Measurements from ENCODE around the gene PAPSS1.
A peak's percentile ranks its signal among the peaks of the same experiment; 100 is the strongest.
"Not testable (repeated sequence)": the region's sequence is repeated elsewhere in the genome, so short reads cannot be mapped to it uniquely, and the experiment has no call there.

PAPSS1 gene

DNA sequence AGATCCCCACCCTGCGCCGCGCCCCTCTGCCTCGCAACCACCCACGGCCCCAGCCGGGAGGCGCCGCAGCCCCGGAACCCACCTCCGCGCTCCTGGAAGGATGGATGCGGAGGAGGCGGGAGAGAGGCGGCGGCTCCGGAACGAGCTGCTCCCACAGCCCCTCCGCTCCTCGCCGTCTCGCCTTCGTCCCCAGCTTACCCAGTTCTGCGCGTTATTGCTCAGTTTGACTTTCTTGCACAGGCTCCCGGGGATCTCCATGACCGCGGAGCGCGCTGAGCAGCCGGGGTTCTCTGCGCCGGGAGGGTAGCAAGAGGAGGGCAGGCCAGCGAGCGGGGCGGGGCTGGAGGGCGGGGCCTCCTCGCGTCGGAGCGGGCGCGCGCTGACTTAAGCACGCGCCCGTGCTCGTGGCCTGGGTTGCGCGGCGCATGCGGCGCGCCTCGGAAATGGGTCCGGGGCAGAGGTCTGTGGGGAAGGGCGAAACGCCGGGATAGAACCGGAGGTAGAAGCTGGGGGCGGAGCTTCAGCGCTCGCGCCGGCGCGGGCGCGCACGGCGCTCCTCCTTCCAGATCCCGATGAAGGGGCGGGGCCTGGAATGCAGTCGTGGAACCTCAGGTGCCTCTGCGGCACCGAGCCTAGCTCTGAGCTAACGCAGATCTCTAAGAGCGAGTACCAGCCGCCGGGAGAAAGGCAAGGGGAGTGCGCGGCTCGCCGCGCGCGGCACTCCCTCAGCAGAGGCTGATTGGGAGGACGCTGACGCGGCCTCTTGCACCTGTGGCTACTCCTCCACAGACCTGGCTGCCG is at the start of gene PAPSS1:
PAPSS1 (minus strand) TSS at position 313 of the 801 bp plus-strand sequence; CDS start at position 258, 55 bp downstream.
- DNase-seq (ENCODE audit: low read depth), result peak; percentile 90

DNA sequence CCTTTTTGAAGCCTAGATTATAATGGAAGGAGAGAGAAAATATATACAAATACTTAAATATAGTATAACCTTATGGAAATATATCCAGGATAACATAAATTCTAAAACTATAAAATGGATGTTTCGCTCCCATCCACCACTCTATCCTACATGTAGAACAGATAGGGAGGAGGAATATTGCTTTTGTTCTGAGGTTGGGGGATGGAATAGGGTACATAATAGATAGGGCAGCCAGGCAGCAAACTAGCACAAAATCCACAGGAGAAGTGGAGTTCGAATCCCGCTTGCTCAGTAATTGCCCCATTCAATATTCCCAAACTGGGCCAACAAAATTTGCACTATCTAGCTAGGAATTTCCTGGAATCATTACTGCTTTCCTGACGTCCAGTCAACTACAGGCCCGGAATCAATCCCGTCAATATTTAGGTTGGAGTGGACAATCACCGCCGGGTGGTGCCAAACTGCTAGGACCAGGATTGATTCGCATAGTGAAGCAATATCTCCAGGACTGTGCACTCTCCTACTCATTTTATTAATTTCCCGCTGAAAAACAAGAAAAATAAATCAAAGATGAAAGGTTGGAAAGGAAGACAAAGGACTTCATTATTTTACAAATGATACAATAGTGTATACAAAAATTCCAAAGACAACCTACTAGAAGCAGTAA is 40.4 kb upstream of the PAPSS1 start:
- no peak for DNase-seq (ENCODE audit: low read depth)

DNA sequence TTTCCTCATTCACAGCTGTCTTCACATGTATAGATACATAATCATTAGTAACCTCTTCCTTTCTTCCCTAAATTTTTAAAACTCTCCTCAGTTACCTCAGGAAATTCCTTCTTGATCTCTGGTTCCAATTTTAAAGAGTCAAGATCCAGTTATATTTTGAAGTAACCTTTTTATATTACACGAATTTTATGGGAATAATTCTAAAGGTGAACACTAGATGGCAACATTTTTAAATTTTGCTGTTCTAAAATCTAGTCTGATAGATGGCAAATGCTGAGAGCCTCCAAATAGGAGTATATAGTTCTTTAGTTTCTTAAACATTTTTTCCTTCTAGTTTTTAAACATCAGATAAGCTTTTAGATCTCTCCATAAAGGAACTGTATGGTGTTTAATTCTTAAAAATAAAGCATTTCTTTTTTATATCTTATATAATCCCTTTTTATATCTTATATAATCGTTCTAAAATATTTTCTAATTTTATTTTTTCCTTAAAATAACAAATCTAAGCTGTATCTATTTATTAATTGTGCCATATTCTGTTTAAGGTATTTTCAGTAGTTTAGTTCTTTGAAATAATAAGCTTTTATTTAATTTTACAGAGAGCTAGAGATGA is 37.9 kb upstream of the PAPSS1 start:
- DNase-seq (ENCODE audit: low read depth), result no peak

DNA sequence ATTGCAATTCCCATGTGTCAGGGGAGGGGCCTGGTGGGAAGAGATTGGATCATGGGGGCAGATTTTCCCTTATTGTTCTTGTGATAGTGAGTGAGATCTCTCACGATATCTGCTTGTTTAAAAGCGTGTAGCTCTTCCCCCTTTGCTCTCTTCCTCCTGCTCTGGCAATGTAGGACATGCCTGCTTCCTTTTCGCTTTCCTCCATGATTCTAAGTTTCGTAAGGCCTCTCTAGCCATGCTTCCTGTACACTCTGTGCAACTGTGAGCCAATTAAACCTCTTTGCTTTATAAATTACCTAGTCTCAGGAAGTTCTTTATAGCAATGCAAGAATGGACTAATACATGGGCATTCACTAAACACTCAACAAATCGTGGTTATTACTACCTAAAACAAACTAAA is 37.2 kb upstream of the PAPSS1 start:
- no peak for DNase-seq (ENCODE audit: low read depth)

DNA sequence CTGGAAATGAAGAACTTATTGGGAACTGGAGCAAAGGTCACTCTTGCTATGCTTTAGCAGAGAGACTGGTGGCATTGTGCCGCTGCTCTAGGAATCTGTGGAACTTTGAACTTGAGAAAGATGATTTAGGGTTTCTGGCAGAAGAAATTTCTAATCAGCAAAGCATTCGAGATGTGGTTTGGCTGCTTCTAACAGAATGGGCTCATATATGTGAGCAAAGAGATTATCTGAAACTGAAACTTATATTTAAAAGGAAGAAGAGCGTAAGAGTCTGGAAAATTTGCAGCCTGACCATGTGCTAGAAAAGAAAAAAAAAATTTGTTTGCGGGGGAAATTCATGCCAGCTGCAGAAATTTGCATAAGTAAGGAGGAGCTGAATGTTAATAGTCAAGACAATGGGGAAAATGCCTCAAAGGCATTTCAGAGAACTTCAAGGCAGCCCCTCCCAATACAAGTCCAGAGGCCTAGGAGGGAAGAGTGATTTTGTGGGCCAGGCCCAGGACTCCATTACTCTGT is 35.9 kb upstream of the PAPSS1 start:
- no peak for DNase-seq (ENCODE audit: low read depth)

DNA sequence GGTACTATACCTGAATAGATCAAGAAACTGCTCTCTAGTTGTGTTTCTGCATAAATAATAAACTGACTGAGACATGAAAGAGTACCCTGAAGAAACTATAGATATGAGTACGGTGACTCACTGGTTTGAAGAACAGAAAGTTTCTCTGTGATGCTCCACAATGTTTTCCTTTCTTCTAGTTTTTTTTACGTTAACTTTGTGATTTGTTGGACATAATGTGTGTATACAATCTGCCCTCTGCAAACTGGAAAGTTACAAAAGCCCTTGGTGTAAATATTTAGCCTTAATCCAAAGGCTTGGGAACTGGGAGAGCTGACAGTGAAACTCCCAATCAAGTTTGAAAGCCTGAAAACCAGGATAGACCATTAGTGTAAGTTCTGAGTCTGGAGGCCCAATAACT is 31.6 kb upstream of the PAPSS1 start:
- DNase-seq (ENCODE audit: low read depth), result no peak

DNA sequence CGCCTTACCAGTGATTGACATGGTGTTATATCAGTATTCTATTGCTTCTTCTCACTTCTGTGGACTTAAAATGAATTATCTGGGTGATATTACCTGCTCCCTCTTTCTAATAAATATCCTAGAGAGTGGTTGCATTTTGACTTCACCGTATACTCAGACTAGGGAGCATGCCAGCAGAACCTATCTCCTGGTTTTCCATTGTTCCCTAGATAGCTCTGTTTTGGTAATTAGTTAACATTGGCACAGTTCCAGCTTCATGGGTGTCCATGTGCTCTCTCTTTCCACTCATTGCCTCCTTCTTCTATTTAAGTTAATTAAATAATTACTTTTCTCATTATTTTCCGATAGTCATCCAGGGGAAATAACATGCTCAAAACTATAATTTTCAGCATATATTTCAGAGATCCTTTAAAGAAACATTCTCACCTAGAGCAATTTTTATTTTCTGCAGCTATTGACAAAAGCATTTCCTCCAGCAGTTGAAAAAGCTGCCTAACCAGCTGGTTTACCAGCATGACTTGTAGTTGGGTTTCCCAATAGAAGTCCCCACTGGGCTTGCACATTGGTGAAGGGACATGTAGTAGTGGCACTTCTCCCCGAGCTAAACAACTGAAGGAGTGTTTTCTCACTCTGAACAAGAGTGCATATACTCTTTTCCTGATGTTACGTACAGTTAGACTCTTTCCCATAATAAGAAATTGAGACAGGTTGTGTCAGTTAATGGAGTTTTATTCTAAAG is 27.9 kb upstream of the PAPSS1 start:
- DNase-seq (ENCODE audit: low read depth), result no peak

DNA sequence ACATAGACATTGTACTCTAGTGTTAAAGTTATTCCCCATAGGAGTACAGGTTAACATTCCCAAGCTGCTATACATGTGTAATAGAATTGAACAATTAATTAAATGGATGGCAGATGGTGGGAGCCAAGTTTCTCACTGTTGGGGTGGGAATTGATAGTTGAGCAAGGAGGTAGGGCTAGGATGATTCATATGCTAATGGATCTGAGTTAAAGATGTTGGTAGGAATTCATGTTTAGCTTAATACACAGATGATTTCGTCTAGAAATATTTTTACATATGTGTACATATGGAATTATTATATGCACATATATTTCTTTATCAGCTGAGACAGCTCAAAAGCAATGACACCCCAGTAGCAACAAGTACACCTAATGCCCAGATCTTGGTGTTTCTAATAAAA is 26.1 kb upstream of the PAPSS1 start:
- DNase-seq (ENCODE audit: low read depth), result no peak

DNA sequence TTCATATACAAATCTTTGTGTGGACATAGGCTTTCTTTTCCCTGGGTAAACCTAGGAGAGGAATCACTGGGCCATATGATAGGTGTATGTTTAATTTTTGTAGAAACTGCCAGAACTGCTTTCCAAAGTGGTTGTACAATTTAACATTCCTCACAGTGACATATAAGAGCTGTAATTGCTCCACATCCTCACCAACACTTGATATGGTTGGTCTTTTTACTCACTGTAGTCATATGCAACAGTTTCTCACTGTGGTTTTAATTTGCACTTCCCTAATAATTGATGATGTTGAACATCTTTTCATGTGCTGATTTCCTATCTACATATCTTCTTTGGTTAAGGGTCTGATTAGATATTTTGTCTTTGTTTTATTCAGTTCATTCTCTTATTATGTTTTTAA is 24.5 kb upstream of the PAPSS1 start:
- DNase-seq (ENCODE audit: low read depth), result no peak

DNA sequence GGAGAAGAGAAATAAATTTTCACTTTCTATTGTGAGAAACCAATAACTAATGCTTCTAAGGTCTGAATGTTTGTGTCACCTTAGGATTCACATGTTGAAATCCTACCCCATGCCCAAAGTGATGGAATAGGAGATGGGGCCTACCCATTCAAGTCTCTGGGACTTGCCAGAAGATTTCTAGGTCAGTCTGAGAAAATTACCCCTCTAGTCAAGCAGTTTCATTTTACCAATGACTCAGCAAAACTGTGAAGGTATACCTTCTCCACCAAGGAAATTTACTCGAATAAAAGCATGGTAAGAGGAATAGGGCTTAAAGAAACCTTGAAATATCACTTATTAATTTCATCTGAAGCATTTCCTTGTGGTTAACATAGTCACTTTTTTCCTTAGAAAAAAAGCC is 23.5 kb upstream of the PAPSS1 start:
- no peak for DNase-seq (ENCODE audit: low read depth)

DNA sequence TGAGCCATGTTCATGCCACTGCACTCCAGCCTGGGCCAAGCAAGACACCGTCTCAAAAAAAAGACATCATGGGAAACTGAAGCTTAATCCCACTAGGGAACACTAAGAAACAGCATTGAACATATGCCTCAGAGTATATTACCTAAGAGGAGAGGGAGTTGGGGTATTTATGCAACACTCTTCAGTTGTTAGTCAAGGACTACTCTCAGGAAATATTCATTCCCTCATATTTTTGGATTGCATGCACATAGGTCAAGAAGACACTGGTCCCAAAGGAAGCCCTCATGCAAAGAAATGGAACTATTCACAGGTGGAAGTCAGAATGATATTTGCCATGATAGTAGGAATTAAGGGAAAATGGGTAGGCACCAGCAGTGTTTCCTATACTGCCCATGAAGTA is 22.8 kb upstream of the PAPSS1 start:
- no peak for DNase-seq (ENCODE audit: low read depth)

DNA sequence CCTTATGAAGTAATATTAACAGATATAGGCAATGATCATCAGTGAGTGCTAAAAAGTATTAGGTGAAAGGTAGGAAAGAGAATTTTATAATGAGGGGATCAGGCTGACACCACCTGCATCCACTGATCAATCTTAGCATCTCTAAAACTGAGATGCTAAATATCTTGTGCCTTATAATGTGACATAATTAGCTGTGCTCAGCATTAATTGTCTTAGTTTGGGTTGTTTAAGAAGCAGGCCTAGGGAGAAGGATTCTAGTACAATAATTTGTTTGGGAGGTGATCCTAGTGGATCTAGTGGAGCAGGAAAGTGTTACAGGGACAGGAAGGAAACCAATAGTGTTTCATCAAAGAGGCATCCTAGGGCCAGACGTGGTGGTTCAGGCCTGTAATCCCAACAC is 22.2 kb upstream of the PAPSS1 start:
- DNase-seq (ENCODE audit: low read depth), result no peak

DNA sequence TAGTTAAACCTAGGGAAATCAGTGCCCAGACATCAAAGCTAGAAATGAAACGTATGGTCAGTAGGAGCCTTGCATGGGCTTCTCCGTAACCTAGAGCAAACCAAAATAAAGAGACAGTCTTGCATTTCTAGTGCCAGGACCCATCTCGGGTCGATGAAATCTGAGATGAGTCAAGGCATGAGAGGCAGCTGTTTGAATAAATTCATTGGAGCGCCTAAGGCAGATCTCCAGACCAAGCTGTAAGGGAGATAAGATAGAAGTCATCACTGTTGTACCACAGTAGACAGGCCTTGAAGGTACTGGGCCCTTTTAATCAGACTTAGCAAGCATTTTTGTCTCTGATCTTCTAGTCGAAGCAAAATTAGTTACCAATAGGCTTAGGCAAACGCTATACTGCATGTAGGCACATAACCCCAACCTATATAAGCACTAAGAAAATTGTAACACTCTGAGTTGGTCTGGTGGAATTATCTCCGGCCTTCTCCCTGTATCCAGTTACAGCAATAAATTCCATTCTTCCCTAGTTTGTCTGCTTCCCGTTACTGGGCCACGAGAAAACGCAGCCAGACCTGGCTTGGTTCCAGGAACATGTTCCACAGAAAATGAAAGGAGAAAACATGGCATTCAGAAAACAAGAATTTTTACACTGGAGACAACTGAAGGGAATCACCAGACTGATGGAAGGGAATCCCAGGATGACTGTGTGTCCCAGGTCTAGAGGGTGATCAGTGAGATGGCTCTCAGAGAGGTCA is 21.1 kb upstream of the PAPSS1 start:
- DNase-seq (ENCODE audit: low read depth), result no peak

DNA sequence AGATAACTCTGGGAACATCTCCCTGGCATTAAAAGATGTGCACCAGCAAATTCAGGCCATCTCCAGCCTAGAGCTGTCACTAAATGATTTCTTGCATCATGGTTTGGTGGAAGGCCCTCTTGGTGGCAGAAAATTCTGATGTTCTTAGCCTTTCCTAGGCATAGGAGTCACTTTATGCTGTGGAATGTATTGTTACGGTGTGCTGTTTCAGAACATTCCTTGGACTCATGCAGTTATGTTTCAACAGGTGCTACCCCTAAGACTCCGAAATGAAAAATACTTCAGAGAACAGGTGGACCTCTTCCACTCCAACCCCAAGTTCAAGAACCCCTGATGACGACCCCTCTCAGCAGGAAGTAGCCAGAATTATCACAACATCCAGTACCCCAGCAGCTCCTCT is 20.3 kb upstream of the PAPSS1 start:
- no peak for DNase-seq (ENCODE audit: low read depth)

DNA sequence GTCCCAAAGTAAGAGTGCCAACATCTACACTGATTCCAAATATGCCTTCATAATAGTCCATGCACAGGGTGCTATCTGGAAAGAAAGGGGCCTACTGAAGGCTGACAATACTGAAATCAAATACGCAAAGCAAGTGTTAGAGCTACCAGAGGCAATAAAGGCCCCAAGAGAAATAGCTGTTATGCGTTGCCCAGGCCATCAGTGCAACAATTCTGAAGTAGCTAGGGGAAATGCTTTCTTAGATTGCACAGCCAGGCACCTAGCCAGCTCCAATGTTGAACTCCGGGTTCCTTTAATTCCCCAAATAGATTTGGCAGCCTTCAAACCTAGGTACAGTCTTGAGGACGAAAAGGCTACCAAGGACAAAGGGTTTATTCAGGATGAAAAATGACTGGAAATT is 17.4 kb upstream of the PAPSS1 start:
- no peak for DNase-seq (ENCODE audit: low read depth)

DNA sequence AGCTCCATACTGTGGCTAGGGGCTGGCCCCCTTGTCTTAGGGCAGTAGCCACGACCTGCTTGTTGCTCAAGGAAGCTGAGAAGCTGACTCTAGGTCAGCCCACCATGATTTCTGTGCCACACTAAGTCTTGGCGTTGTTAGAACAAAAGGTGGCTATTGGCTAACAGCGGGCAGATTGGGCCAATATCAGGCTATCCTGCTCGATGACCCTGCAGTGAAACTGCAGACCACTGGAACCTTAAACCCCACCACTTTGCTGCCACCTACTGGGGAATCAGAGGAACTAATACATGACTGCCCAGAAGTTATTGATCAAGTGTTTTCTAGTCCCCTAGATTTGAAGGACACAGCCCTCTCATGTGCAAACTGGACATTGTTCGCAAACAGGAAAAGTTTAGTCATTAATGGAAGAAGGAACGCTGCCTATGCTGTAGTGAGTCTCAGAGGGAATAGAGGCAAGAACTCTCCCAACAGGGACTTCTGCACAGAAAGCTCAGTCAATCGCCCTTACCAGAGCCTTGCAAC is 17.0 kb upstream of the PAPSS1 start:
- DNase-seq (ENCODE audit: low read depth), result peak; percentile 18

DNA sequence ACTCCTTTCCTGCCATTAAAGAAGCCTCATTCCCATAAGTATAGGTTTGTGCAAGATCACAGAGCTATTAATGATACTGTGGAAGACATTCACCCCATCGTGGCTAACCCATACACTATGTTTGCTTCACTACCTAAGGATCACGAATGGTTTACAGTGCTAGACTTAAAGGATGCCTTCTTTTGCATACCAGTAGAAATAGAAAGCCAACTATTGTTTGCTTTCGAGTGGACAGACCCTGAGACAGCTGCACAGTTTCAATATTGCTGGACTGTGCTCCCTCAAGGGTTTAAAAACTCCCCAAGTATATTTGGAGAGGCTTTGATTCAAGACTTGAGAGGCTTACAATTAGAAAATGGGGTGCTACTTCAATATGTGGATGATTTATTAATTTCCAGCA is 16.0 kb upstream of the PAPSS1 start:
- no peak for DNase-seq (ENCODE audit: low read depth)

DNA sequence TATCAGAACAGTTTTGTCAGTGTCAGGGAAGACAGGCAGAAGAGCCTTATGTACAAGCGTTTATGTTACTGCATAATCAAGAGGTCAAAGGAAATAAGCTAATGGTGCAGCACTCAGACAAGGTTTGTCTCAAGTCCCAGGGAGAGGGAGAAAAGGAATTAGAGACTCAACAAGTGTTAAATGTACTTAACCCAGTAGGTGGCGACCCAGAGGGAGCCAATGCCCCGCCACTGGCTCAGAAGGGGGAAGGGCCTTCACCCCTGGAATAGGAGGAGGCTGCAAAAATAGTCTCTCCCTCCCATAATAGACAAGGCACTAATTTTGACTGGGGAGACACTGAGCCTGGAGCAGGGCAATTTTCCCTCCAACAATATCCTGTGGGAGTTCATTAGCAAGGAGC is 14.1 kb upstream of the PAPSS1 start:
- DNase-seq (ENCODE audit: low read depth), result no peak

DNA sequence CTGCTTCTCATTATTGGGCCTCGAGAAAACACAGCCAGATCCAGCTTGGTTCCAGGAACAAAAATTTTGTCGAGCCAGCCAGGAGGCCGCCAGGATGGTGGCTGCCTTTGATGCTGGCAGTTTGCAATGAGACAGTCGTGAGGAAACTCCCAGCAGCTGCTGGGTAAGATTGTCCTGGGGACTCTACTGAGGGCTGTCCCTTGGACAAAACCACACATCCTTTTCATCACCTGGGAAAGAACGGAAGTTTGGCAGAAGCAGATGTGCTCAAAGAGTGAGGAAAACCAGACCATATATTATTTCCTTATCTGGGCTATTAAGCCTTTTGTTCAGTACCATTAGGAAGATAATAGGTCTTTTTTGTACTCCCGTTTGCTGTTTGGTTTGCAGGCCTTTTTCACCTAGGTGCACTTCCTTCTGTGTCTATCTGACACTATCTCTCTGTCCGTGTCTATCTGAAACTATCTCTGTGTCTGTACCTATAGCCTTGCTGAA is 13.4 kb upstream of the PAPSS1 start:
- DNase-seq (ENCODE audit: low read depth), result no peak

DNA sequence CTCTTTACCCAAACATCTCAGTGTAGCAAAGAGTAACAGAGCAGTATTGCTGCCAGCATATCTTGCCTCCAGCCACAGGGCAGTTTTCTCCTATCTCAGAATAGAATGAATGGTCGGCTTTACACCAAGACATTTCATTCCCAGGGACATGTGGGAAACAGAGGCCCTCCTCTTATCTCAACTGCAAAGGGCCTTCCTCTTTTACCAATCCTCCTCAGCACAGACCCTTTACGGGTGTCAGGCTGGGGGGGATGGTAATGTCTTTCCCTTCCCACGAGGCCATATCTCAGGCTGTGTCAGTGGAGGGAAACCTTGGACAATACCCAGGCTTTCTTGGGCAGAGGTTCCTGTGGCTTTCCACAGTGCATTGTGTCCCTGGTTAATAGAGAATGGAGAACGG is 9.0 kb upstream of the PAPSS1 start:
- DNase-seq (ENCODE audit: low read depth), result not testable (repeated sequence)
